ENCODE measurements around the gene CREB5.

DNA sequence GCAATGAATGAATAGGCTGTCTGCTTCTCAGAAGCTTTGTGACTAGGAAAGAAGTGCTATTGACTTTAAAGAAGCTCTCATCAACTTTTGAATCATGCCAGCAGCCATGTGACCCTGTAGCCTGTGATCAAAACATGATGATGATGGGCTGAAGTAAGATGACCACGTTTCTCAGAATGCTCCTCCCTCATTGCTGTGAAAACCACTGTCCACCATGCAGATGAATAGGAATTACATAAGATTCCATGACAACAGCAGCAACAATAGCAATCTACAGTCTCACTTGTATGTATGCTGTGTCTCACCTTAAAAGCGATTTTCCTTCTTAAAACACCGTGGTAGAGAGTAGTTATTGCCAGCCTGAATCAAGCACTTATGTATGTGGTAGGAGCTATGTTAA lies 317.4 kb downstream of the CREB5 start:
- TF ChIP-seq POLR2A (IDR thresholded peaks at IDR 0.05) (no peak), CTCF (IDR thresholded peaks at IDR 0.05) (no peak)
